Chondrocyte (in vitro differentiated cells): ENCODE measurements around the gene WDR62. TPM values are rescaled to one million over a fixed set of nuclear protein-coding genes. Genes with fewer than 3 reads are reported as not detected.
"Not testable (repeated sequence)": the region's sequence is repeated elsewhere in the genome, so short reads cannot be mapped to it uniquely, and the experiment has no call there.

Experiments
- DNase-seq: peaks from one replicate; pipeline ENCODE4 v3.0.0; 2021; ENCODE audit warnings: mixed read lengths, low spot score
- H3K27ac Mint-ChIP-seq: one replicate; pipeline ENCODE4 v1.8.0; 2021; ENCODE audit warnings: mild to moderate bottlenecking, moderate library complexity, mixed read lengths; ENCODE audit not compliant: unreplicated experiment
- H3K27me3 Mint-ChIP-seq: 2 replicates; pipeline ENCODE4 v1.8.0; 2021; ENCODE audit warnings: low read depth, mixed read lengths
- H3K36me3 Mint-ChIP-seq: 2 replicates; pipeline ENCODE4 v1.8.0; 2021; ENCODE audit warnings: low read depth, mixed read lengths
- H3K4me1 Mint-ChIP-seq: 2 replicates; pipeline ENCODE4 v1.8.0; 2021; ENCODE audit warnings: low read depth, mild to moderate bottlenecking, mixed read lengths
- H3K4me3 Mint-ChIP-seq: one replicate; pipeline ENCODE4 v1.8.0; 2021; ENCODE audit warnings: mild to moderate bottlenecking, moderate library complexity, mixed read lengths; ENCODE audit not compliant: unreplicated experiment
- H3K9me3 Mint-ChIP-seq: 2 replicates; pipeline ENCODE4 v1.8.0; 2021; ENCODE audit warnings: low read depth, mixed read lengths
- total RNA-seq: library from RNA; stranded (reverse); gene quantifications from 3 replicates; pipeline ENCODE4 v1.2.1, GENCODE V29; 2021
- TF ChIP-seq, protein P1 (sequence below): fragments of 200-600 bp; sonication (generic); IDR thresholded peaks from 2 replicates; pipeline ENCODE4 v1.5.0; 2021; ENCODE audit warnings: antibody characterized with exemption, mild to moderate bottlenecking, moderate library complexity

The WDR62 gene
- total RNA-seq, 1 donor from 2014 or later, result 3.0 TPM

DNA sequence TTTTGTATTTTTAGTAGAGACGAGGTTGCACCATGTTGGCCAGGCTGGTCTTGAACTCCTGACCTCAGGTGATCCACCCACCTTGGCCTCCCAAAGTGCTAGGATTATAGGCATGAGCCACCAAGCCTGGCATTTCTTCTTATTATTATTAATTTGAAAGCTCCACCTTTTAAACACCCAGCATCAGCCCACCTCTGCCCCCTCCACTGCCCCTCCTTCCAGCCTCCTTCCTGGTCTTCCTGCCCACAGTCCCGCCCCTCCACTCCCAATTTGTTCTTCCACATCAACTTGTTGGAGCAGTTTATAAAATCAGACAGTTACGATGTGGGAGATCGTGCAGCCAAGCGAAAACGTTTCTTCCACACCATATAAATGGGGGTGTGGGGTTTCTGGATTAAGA is 14.2 kb upstream of the WDR62 start:
- Mint-ChIP-seq H3K36me3 (no peaks in the 10 kb centered on the region), H3K27ac (no peak overlapping the region), H3K9me3 (peaks cover 2% of the 10 kb centered on the region), H3K4me3 (no peak overlapping the region), H3K4me1 (peaks cover 14% of the 10 kb centered on the region), H3K27me3 (no peaks in the 10 kb centered on the region)
- no peak for DNase-seq
- TF ChIP-seq, protein P1, sequence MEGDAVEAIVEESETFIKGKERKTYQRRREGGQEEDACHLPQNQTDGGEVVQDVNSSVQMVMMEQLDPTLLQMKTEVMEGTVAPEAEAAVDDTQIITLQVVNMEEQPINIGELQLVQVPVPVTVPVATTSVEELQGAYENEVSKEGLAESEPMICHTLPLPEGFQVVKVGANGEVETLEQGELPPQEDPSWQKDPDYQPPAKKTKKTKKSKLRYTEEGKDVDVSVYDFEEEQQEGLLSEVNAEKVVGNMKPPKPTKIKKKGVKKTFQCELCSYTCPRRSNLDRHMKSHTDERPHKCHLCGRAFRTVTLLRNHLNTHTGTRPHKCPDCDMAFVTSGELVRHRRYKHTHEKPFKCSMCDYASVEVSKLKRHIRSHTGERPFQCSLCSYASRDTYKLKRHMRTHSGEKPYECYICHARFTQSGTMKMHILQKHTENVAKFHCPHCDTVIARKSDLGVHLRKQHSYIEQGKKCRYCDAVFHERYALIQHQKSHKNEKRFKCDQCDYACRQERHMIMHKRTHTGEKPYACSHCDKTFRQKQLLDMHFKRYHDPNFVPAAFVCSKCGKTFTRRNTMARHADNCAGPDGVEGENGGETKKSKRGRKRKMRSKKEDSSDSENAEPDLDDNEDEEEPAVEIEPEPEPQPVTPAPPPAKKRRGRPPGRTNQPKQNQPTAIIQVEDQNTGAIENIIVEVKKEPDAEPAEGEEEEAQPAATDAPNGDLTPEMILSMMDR, result no peak

- DNase-seq, H3K36me3 Mint-ChIP-seq, H3K4me3 Mint-ChIP-seq, H3K27me3 Mint-ChIP-seq, H3K9me3 Mint-ChIP-seq: not testable (repeated sequence)
- Mint-ChIP-seq H3K27ac (peak overlapping the region; percentile 71), H3K4me1 (peaks cover 14% of the 10 kb centered on the region)
These were observed 13.6 kb upstream of the WDR62 start for GRCh38 chr19:36041092-36041491.

DNA sequence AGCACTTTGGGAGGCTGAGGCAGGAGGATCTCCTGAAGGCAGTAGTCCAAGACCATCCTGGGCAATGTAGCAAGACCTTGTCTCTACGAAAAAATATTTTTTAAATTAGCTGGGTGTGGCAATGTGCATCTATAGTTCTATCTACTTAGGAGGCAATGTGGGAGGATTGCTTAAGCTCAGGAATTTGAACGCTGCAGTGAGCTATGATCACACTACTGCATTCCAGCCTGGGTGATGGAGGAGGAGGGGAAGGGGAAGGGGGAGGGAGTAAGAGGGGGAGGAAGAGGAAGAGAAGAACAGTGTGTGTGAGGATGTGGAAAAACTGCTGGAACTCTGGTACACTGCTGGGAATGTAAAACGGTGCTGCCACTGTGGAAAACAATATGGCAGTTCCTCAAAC is 12.9 kb upstream of the WDR62 start:
- TF ChIP-seq, protein P1, result no peak
- DNase-seq, result no peak
- Mint-ChIP-seq H3K9me3 (peaks cover 3% of the 10 kb centered on the region), H3K27ac (peak overlapping the region; percentile 71), H3K36me3 (no peaks in the 10 kb centered on the region), H3K4me1 (peaks cover 18% of the 10 kb centered on the region), H3K4me3 (no peak overlapping the region), H3K27me3 (no peaks in the 10 kb centered on the region)

DNA sequence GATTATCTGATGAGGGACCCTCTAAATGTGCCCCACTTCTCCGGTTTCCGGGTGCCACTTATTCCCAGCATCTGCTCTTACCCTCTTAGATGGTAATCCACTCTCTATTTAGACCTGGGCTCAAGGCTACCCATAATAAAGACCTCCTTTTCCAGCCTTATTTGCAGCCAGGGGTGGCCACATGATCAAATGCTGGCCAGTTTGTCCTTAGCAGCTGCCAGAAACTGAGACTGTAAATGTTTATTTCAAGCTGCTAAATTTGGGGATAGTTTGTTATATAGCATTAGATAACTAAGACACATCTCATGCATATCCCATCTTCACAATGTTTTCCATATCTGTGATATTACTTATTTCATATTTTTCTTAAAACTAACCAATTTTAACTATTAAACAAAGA is 10.7 kb upstream of the WDR62 start:
- no peaks in the 10 kb centered on the region for H3K27me3 Mint-ChIP-seq
- TF ChIP-seq, protein P1, result no peak
- H3K9me3 Mint-ChIP-seq, result peaks cover 3% of the 10 kb centered on the region
- no peak for DNase-seq
- no peak overlapping the region for H3K27ac Mint-ChIP-seq
- no peaks in the 10 kb centered on the region for H3K36me3 Mint-ChIP-seq
- no peak overlapping the region for H3K4me3 Mint-ChIP-seq
- H3K4me1 Mint-ChIP-seq, result peaks cover 18% of the 10 kb centered on the region

- Mint-ChIP-seq H3K27ac (no peak overlapping the region), H3K27me3 (no peaks in the 10 kb centered on the region), H3K9me3 (peaks cover 3% of the 10 kb centered on the region), H3K4me3 (no peak overlapping the region), H3K4me1 (peaks cover 19% of the 10 kb centered on the region), H3K36me3 (no peaks in the 10 kb centered on the region)
- DNase-seq, result no peak
- TF ChIP-seq, protein P1, result no peak
These were observed 8.2 kb upstream of the WDR62 start for GRCh38 chr19:36046443-36047050.

GRCh38 chr19:36047835-36048234 is 6.9 kb upstream of the WDR62 start:
- H3K4me1 Mint-ChIP-seq, result peaks cover 15% of the 10 kb centered on the region
- H3K27me3 Mint-ChIP-seq, result no peaks in the 10 kb centered on the region
- no peak overlapping the region for H3K4me3 Mint-ChIP-seq
- peaks cover 3% of the 10 kb centered on the region for H3K9me3 Mint-ChIP-seq
- no peaks in the 10 kb centered on the region for H3K36me3 Mint-ChIP-seq
- TF ChIP-seq, protein P1, result no peak
- DNase-seq, result no peak
- H3K27ac Mint-ChIP-seq, result no peak overlapping the region
